Measurements from ENCODE around the gene TEX54. TPM values are rescaled to one million over a fixed set of nuclear protein-coding genes. Genes with fewer than 3 reads are reported as not detected.

The TEX54 gene
- total and polyA plus RNA-seq, 4 donors = 1.6 TPM; not detected in 3

GRCh38 chr11:62846177-62846576 is 13.5 kb upstream of the TEX54 start:
- H3K4me1 ChIP-seq (ENCODE audit: control insufficient read depth in 4 of 4, insufficient read depth in 4 of 4, low read length in 3 of 4) = peaks cover 0 to 9% (median 6%) of the 10 kb centered on the region in 4 donors
- no peaks in the 10 kb centered on the region for H3K27me3 ChIP-seq (ENCODE audit: control insufficient read depth in 4 of 4, insufficient read depth in 4 of 4, low read length in 3 of 4)
- H3K9me3 ChIP-seq (ENCODE audit: control insufficient read depth in 4 of 4, low read length in 3 of 4) = no peaks in the 10 kb centered on the region
- TF ChIP-seq EGR1 (IDR thresholded peaks at IDR 0.05; ENCODE audit: low read depth in 2 of 2) = no peak
- TF ChIP-seq YY1 (IDR thresholded peaks at IDR 0.05) = no peak
- TF ChIP-seq MAX (IDR thresholded peaks at IDR 0.05) = no peak
- TF ChIP-seq RXRA (IDR thresholded peaks at IDR 0.05) = no peak
- no peak for TF ChIP-seq FOXA2 (IDR thresholded peaks at IDR 0.05)
- TF ChIP-seq CTCF (IDR thresholded peaks at IDR 0.05; ENCODE audit: low read depth, low read length, missing input control) = no peak
- no peak for TF ChIP-seq ZBTB33 (IDR thresholded peaks at IDR 0.05)
- no peak overlapping the region for H3K27ac ChIP-seq (ENCODE audit: low read depth in 1 of 2, low read length in 2 of 2)
- 88% methylated on average over 3 of the region's 3 CpGs for WGBS
- no peak overlapping the region for H3K9ac ChIP-seq (ENCODE audit: low read depth in 1 of 2, low read length in 2 of 2)
- DNase-seq (ENCODE audit: low spot score) = no peak
- no peaks in the 10 kb centered on the region for H3K36me3 ChIP-seq (ENCODE audit: control insufficient read depth in 4 of 4, insufficient read depth in 3 of 4, low read depth in 1 of 4, low read length in 3 of 4)
- no peak overlapping the region for H3K4me3 ChIP-seq (ENCODE audit: low read depth in 1 of 3, low read length in 3 of 3)

GRCh38 chr11:62844154-62844553 is 11.5 kb upstream of the TEX54 start:
- Histone ChIP-seq H3K27ac (ENCODE audit: low read depth in 1 of 2, low read length in 2 of 2) (no peak overlapping the region), H3K4me3 (ENCODE audit: low read depth in 1 of 3, low read length in 3 of 3) (no peak overlapping the region), H3K27me3 (ENCODE audit: control insufficient read depth in 4 of 4, insufficient read depth in 4 of 4, low read length in 3 of 4) (no peaks in the 10 kb centered on the region), H3K36me3 (ENCODE audit: control insufficient read depth in 4 of 4, insufficient read depth in 3 of 4, low read depth in 1 of 4, low read length in 3 of 4) (no peaks in the 10 kb centered on the region), H3K4me1 (ENCODE audit: control insufficient read depth in 4 of 4, insufficient read depth in 4 of 4, low read length in 3 of 4) (peaks cover 0 to 12% (median 8%) of the 10 kb centered on the region in 4 donors), H3K9me3 (ENCODE audit: control insufficient read depth in 4 of 4, low read length in 3 of 4) (no peaks in the 10 kb centered on the region), H3K9ac (ENCODE audit: low read depth in 1 of 2, low read length in 2 of 2) (no peak overlapping the region)
- 94% methylated on average over 3 of the region's 3 CpGs for WGBS
- TF ChIP-seq EGR1 (IDR thresholded peaks at IDR 0.05; ENCODE audit: low read depth in 2 of 2) (no peak), JUND (IDR thresholded peaks at IDR 0.05) (no peak), GABPA (IDR thresholded peaks at IDR 0.05 in 1 of 2, conservative IDR thresholded peaks at IDR 0.05 in 1 of 2) (no peak), RXRA (IDR thresholded peaks at IDR 0.05) (no peak), YY1 (IDR thresholded peaks at IDR 0.05) (no peak), HNF4A (conservative IDR thresholded peaks at IDR 0.05) (no peak)
- DNase-seq (ENCODE audit: low spot score) = no peak

- Histone ChIP-seq H3K27ac (ENCODE audit: low read depth in 1 of 2, low read length in 2 of 2) (no peak overlapping the region), H3K9ac (ENCODE audit: low read depth in 1 of 2, low read length in 2 of 2) (no peak overlapping the region), H3K36me3 (ENCODE audit: control insufficient read depth in 4 of 4, insufficient read depth in 3 of 4, low read depth in 1 of 4, low read length in 3 of 4) (no peaks in the 10 kb centered on the region), H3K9me3 (ENCODE audit: control insufficient read depth in 4 of 4, low read length in 3 of 4) (no peaks in the 10 kb centered on the region), H3K4me3 (ENCODE audit: low read depth in 1 of 3, low read length in 3 of 3) (no peak overlapping the region), H3K27me3 (ENCODE audit: control insufficient read depth in 4 of 4, insufficient read depth in 4 of 4, low read length in 3 of 4) (no peaks in the 10 kb centered on the region), H3K4me1 (ENCODE audit: control insufficient read depth in 4 of 4, insufficient read depth in 4 of 4, low read length in 3 of 4) (peaks cover 0 to 17% (median 13%) of the 10 kb centered on the region in 4 donors)
- 95% methylated on average over 3 of the region's 3 CpGs for WGBS
- no peak for DNase-seq (ENCODE audit: low spot score)
- no peak for TF ChIP-seq CTCF (IDR thresholded peaks at IDR 0.05; ENCODE audit: low read depth, low read length, missing input control)
- no peak for TF ChIP-seq GABPA (IDR thresholded peaks at IDR 0.05 in 1 of 2, conservative IDR thresholded peaks at IDR 0.05 in 1 of 2)
- TF ChIP-seq REST (IDR thresholded peaks at IDR 0.05) = no peak
- no peak for TF ChIP-seq JUND (IDR thresholded peaks at IDR 0.05)
- TF ChIP-seq ATF3 (IDR thresholded peaks at IDR 0.05) = no peak
- no peak for TF ChIP-seq NR2F2 (IDR thresholded peaks at IDR 0.05)
- TF ChIP-seq RAD21 (IDR thresholded peaks at IDR 0.05) = no peak
- no peak for TF ChIP-seq SP1 (IDR thresholded peaks at IDR 0.05)
- no peak for TF ChIP-seq ZBTB33 (IDR thresholded peaks at IDR 0.05)
Measured at GRCh38 chr11:62843466-62843865, 10.8 kb upstream of the TEX54 start.
